ENCODE measurements around the gene MOAP1. TPM values are rescaled to one million over a fixed set of nuclear protein-coding genes. Genes with fewer than 3 reads are reported as not detected.

The MOAP1 gene, protein sequence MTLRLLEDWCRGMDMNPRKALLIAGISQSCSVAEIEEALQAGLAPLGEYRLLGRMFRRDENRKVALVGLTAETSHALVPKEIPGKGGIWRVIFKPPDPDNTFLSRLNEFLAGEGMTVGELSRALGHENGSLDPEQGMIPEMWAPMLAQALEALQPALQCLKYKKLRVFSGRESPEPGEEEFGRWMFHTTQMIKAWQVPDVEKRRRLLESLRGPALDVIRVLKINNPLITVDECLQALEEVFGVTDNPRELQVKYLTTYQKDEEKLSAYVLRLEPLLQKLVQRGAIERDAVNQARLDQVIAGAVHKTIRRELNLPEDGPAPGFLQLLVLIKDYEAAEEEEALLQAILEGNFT
- total RNA-seq = 9.3 and 12.9 TPM in 2 replicates

DNA sequence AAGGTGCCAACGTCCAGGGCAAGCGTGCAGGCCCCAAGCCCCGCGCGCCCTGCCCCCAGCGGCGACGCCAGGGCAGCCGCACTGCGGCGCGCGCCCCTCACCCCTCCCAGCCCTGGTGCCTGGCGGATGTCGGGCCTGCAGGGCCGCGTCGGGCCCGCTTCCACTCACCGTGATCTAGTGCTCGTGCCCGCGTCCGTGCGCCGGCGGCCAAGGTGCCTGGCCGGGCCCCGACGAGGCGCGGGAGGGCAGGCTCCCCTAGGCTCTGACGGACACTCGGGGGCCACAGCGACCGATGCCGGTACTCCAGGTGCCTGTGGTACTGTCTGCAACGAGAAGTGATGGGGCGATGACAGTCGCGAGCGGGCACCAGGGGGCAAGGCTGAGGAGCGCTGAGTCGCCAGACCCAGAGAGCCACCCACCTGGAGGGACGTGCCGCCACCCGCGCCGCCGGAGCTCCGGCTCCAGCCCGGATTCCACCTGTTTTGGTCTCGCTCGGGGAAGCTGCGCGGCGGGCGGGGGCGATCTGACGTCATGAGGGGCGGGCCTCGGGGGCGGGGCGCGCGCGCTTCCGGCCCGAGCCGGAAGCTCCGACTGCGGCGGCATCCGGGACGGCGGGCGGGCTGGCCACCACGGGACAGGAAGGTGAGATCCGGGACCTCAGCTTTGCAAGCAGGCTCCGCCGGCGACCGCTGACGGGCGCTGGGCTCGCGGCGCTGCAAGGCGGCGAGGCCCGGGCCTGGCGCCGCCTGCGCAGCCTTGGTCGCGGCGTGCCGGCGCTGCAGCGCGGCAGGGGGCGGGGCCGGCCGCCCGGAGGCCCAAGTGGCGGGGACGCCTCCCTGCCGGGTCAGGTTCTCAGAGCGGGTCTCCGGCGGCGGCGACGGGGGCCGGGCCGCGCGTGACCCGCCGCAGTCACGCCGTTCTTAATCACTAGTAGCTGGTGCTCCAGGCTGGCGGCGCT, at the start of gene MOAP1, which contains the start of gene LYSET:
MOAP1 (minus strand) TSS at position 507 of the 958 bp plus-strand sequence. CDS start 655 bp downstream, outside the sequence.
LYSET (plus strand) TSS at position 927 of the 958 bp plus-strand sequence. CDS start 89 bp downstream, outside the sequence.

GRCh38 chr14:93206793-93207467, 22.2 kb upstream of the MOAP1 start, which contains the start of the genes GON7 and UBR7:
TSS of gene GON7 (minus strand) at chr14:93207065. CDS start at chr14:93207037, 28 bp downstream.
TSS of gene UBR7 (plus strand) at chr14:93207256. CDS start at chr14:93207292, 36 bp downstream.

Other genes starting within 250 kb of the MOAP1 start
- 10.7 and 16.9 TPM in 2 replicates for gene ITPK1, start 69.0 kb downstream of the MOAP1 start, total RNA-seq
- 5.9 and 11.9 TPM in 2 replicates for gene LYSET, start 420 bp upstream of the MOAP1 start, total RNA-seq
- 8.8 and 13.7 TPM in 2 replicates for gene GON7, start 22.2 kb upstream of the MOAP1 start, total RNA-seq
- gene UBR7, start 22.4 kb upstream of the MOAP1 start, total RNA-seq = 11.4 and 37.1 TPM in 2 replicates
- 28.4 and 32.5 TPM in 2 replicates for gene BTBD7, start 148.1 kb upstream of the MOAP1 start, total RNA-seq
- not detected in 2 replicates for gene COX8C, start 162.3 kb upstream of the MOAP1 start, total RNA-seq
- under 0.01 TPM in 1 of 2 replicates, not detected in the other for gene UNC79, start 246.0 kb upstream of the MOAP1 start, total RNA-seq